GM21786 (cell line): ENCODE data around the gene UACA.

Experiments
- ATAC-seq: cut with Tn5 transposase; IDR thresholded peaks from one replicate; pipeline ENCODE4 v1.9.1; 2021; ENCODE audit not compliant: unreplicated experiment

UACA gene

GRCh38 chr15:70710714-70711113 lies 52.6 kb downstream of the UACA start:
- no peak for ATAC-seq

- ATAC-seq, result no peak
Measured at GRCh38 chr15:70708839-70709238, 54.5 kb downstream of the UACA start.

GRCh38 chr15:70707686-70708300 lies 55.6 kb downstream of the UACA start:
- ATAC-seq, result no peak

- ATAC-seq, result no peak
Measured at GRCh38 chr15:70704731-70705130, 58.6 kb downstream of the UACA start.

- no peak for ATAC-seq
Measured at GRCh38 chr15:70704166-70704565, 59.2 kb downstream of the UACA start.

- no peak for ATAC-seq
Measured at GRCh38 chr15:70703096-70703878, 60.1 kb downstream of the UACA start.

GRCh38 chr15:70702584-70702983 lies 60.8 kb downstream of the UACA start:
- no peak for ATAC-seq

- ATAC-seq, result no peak
Measured at GRCh38 chr15:70701891-70702568, 61.3 kb downstream of the UACA start.

GRCh38 chr15:70701171-70701570 lies 62.2 kb downstream of the UACA start:
- no peak for ATAC-seq

- ATAC-seq, result no peak
Measured at GRCh38 chr15:70699890-70700289, 63.5 kb downstream of the UACA start.

GRCh38 chr15:70698836-70699390 lies 64.4 kb downstream of the UACA start:
- no peak for ATAC-seq

GRCh38 chr15:70698426-70698825 lies 64.9 kb downstream of the UACA start:
- no peak for ATAC-seq

GRCh38 chr15:70690491-70691276 lies 72.7 kb downstream of the UACA start:
- no peak for ATAC-seq

GRCh38 chr15:70690021-70690420 lies 73.3 kb downstream of the UACA start:
- no peak for ATAC-seq

GRCh38 chr15:70687482-70687881 lies 75.9 kb downstream of the UACA start:
- ATAC-seq, result no peak

- no peak for ATAC-seq
Measured at GRCh38 chr15:70680817-70681216, 82.5 kb downstream of the UACA start.

GRCh38 chr15:70679919-70680231 lies 83.5 kb downstream of the UACA start:
- ATAC-seq, result no peak

- no peak for ATAC-seq
Measured at GRCh38 chr15:70672081-70672480, 91.3 kb downstream of the UACA start.

GRCh38 chr15:70670680-70671079 lies 92.7 kb downstream of the UACA start:
- no peak for ATAC-seq

- no peak for ATAC-seq
Measured at GRCh38 chr15:70669966-70670658, 93.2 kb downstream of the UACA start.
